ENCODE data around the gene SMPD3.

The SMPD3 gene

DNA sequence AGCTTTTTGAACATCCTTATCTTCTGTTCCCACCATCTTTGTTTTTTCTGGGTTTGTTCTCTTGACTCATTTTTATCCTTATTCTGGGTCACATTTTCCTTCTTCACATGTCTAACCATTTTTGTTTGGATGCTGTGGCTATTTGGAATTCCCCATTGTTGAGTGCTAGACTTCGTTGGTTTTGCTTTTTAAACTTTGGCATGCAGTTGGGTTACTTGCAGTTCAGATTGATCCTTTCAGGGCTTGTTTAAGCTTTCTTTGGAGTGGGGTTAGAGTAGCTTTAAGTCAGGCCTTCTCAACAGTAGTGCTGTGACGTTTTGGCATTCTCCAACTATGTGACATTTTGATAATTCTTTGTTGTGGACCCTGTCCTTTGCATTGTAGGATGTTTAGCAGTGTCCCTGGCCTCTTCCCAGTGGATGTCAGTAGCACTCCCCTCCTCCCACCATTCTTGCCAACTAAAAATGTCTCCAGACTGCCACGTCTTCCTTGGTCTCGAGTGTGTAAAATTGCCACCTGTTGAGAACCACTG is 116.4 kb downstream of the SMPD3 start:
- TF ChIP-seq, protein P1, sequence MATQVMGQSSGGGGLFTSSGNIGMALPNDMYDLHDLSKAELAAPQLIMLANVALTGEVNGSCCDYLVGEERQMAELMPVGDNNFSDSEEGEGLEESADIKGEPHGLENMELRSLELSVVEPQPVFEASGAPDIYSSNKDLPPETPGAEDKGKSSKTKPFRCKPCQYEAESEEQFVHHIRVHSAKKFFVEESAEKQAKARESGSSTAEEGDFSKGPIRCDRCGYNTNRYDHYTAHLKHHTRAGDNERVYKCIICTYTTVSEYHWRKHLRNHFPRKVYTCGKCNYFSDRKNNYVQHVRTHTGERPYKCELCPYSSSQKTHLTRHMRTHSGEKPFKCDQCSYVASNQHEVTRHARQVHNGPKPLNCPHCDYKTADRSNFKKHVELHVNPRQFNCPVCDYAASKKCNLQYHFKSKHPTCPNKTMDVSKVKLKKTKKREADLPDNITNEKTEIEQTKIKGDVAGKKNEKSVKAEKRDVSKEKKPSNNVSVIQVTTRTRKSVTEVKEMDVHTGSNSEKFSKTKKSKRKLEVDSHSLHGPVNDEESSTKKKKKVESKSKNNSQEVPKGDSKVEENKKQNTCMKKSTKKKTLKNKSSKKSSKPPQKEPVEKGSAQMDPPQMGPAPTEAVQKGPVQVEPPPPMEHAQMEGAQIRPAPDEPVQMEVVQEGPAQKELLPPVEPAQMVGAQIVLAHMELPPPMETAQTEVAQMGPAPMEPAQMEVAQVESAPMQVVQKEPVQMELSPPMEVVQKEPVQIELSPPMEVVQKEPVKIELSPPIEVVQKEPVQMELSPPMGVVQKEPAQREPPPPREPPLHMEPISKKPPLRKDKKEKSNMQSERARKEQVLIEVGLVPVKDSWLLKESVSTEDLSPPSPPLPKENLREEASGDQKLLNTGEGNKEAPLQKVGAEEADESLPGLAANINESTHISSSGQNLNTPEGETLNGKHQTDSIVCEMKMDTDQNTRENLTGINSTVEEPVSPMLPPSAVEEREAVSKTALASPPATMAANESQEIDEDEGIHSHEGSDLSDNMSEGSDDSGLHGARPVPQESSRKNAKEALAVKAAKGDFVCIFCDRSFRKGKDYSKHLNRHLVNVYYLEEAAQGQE (IDR thresholded peaks at IDR 0.05; ENCODE audit: insufficient read depth in 1 of 2, low read depth in 2 of 2, low read length in 2 of 2) = no peak
- TF ChIP-seq SIN3A (IDR thresholded peaks at IDR 0.05; ENCODE audit: borderline replicate concordance, insufficient read depth, low read length) (no peak), FOXP2 (optimal IDR thresholded peaks at IDR 0.05; ENCODE audit: borderline replicate concordance, extremely low read depth, extremely low read length, insufficient read depth) (no peak), TAF1 (IDR thresholded peaks at IDR 0.05; ENCODE audit: borderline replicate concordance, insufficient read depth, low read length) (no peak), POLR2AphosphoS5 (IDR thresholded peaks at IDR 0.05; ENCODE audit: low read depth, low read length) (no peak)

GRCh38 chr16:68328860-68329390 is 119.4 kb downstream of the SMPD3 start:
- no peak for TF ChIP-seq TAF1 (IDR thresholded peaks at IDR 0.05; ENCODE audit: borderline replicate concordance, insufficient read depth, low read length)
- no peak for TF ChIP-seq SIN3A (IDR thresholded peaks at IDR 0.05; ENCODE audit: borderline replicate concordance, insufficient read depth, low read length)
- TF ChIP-seq, protein P1 (IDR thresholded peaks at IDR 0.05; ENCODE audit: insufficient read depth in 1 of 2, low read depth in 2 of 2, low read length in 2 of 2) = no peak
- TF ChIP-seq POLR2AphosphoS5 (IDR thresholded peaks at IDR 0.05; ENCODE audit: low read depth, low read length) = no peak
- TF ChIP-seq FOXP2 (optimal IDR thresholded peaks at IDR 0.05; ENCODE audit: borderline replicate concordance, extremely low read depth, extremely low read length, insufficient read depth) = no peak

GRCh38 chr16:68328151-68328859 is 120.0 kb downstream of the SMPD3 start:
- TF ChIP-seq POLR2AphosphoS5 (IDR thresholded peaks at IDR 0.05; ENCODE audit: low read depth, low read length) (0 out of 2 replicates have a peak, but pooled peaks have one; percentile 1), FOXP2 (optimal IDR thresholded peaks at IDR 0.05; ENCODE audit: borderline replicate concordance, extremely low read depth, extremely low read length, insufficient read depth) (peak; percentile 12), SIN3A (IDR thresholded peaks at IDR 0.05; ENCODE audit: borderline replicate concordance, insufficient read depth, low read length) (no peak), TAF1 (IDR thresholded peaks at IDR 0.05; ENCODE audit: borderline replicate concordance, insufficient read depth, low read length) (no peak)
- TF ChIP-seq, protein P1 (IDR thresholded peaks at IDR 0.05; ENCODE audit: insufficient read depth in 1 of 2, low read depth in 2 of 2, low read length in 2 of 2) = no peak

- TF ChIP-seq, protein P1 (IDR thresholded peaks at IDR 0.05; ENCODE audit: insufficient read depth in 1 of 2, low read depth in 2 of 2, low read length in 2 of 2) = no peak
- no peak for TF ChIP-seq POLR2AphosphoS5 (IDR thresholded peaks at IDR 0.05; ENCODE audit: low read depth, low read length)
- TF ChIP-seq FOXP2 (optimal IDR thresholded peaks at IDR 0.05; ENCODE audit: borderline replicate concordance, extremely low read depth, extremely low read length, insufficient read depth) = no peak
- no peak for TF ChIP-seq TAF1 (IDR thresholded peaks at IDR 0.05; ENCODE audit: borderline replicate concordance, insufficient read depth, low read length)
- TF ChIP-seq SIN3A (IDR thresholded peaks at IDR 0.05; ENCODE audit: borderline replicate concordance, insufficient read depth, low read length) = no peak
These were observed 123.4 kb downstream of the SMPD3 start for GRCh38 chr16:68324780-68325357.
